Stimulated activated CD8-positive, alpha-beta memory T cell treated with anti-CD3 and anti-CD28 coated beads, Interleukin-4, amount 100 ng/mL, for 1 hour (primary cell): ENCODE data around the gene MGA.
"Not testable (repeated sequence)": the region's sequence is repeated elsewhere in the genome, so short reads cannot be mapped to it uniquely, and the experiment has no call there.

Source experiments
- DNase-seq, 2 donors: peaks; one replicate each; pipeline ENCODE4 v3.0.0-alpha.2; 2020; ENCODE audit warnings: low read depth in 2 of 2, low spot score in 1 of 2

MGA gene

GRCh38 chr15:41714291-41714690 lies 54.1 kb downstream of the MGA start:
- no peak for DNase-seq

GRCh38 chr15:41716864-41717263 lies 56.7 kb downstream of the MGA start:
- DNase-seq = no peak

DNA sequence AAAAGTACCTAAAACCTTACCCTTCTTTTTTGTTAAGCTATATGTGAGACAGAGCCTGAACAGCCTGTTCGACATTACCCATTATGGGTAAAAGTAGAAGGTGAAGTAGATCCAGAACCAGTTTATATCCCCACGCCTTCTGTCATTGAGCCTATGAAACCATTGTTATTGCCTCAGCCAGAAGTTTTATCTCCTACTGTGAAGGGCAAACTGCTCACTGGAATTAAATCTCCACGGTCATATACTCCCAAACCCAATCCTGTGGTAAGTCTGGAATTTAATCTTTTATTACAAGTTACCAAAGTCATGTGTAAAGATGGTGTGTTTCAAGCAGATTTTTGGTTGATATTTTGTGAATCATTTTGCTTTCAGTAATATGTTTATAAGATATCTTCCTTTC lies 66.9 kb downstream of the MGA start:
- no peak for DNase-seq

GRCh38 chr15:41728061-41728460 lies 67.9 kb downstream of the MGA start:
- not testable (repeated sequence) for DNase-seq

DNA sequence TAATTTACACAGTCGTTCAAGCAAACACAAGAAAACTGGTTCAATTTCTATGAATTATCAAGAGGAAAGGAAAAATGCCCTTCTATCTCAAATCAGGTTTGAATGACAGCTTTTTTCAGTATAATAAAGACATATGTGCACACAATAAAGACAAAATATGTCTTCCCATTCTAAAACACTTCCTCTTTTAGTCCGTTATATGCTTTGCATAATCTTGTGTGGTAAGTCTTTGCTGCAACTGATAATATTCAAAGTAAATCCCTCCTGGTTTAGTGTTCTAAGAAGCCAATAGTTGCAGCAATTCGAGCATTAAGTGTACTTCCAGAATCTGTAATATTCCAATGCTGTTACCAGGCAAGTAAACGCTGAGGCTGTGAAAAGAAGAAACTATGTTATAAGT lies 70.3 kb downstream of the MGA start:
- DNase-seq = no peak

DNA sequence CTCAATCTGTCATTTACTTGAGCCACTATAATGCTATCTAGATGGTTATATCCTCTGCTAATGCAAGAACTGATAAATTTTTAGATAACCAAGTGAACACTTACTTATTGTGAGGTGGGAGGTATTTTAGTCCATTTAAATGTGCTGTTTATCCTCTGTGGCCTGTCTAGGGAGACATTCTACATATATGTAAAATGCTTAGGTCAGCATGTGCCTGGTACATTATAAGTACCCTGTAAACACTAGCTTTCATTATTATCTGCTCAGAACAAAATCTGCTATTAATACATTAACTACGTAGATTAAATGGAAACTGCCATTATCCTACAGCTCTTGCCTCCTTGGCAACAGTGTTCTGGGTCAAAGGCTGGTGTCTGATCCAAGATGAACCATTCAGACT lies 72.3 kb downstream of the MGA start:
- no peak for DNase-seq

DNA sequence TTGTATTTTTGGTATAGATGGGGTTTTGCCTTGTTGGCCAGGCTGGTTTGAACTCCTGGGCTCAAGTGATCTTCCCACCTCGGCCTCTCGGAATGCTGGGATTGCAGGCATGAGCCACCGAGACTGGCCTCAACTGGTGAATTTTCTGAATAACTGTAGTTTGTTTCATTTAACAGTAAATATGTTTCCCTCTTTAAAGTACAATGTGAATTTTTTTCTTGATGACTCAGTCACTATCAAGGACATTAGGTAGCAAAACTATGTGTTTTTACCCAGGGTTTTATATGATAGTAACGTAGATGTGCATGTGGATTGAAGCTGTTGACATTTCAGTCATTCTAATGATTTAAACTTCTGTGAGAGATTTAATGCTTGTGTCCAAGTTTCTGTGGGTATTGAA lies 73.9 kb downstream of the MGA start:
- no peak for DNase-seq

GRCh38 chr15:41735046-41735445 lies 74.8 kb downstream of the MGA start:
- DNase-seq = no peak

DNA sequence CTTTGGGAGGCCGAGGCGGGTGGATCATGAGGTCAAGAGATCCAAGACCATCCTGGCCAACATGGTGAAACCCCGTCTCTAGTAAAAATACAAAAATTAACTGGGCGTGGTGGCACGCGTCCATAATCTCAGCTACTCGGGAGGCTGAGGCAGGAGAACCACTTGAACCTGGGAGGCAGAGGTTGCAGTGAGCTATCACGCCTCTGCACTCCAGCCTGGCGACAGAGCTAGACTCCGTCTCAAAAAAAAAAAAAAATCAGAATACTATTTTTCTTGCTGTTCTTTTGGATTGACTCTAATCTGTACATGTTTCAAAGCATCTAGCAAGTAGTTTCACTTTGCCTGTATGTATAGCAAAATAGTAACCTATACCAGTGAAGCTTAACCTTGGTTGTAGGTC lies 75.3 kb downstream of the MGA start:
- not testable (repeated sequence) for DNase-seq

GRCh38 chr15:41746802-41747201 lies 86.6 kb downstream of the MGA start:
- DNase-seq = no peak

GRCh38 chr15:41756198-41756597 lies 96.0 kb downstream of the MGA start:
- DNase-seq = no peak

DNA sequence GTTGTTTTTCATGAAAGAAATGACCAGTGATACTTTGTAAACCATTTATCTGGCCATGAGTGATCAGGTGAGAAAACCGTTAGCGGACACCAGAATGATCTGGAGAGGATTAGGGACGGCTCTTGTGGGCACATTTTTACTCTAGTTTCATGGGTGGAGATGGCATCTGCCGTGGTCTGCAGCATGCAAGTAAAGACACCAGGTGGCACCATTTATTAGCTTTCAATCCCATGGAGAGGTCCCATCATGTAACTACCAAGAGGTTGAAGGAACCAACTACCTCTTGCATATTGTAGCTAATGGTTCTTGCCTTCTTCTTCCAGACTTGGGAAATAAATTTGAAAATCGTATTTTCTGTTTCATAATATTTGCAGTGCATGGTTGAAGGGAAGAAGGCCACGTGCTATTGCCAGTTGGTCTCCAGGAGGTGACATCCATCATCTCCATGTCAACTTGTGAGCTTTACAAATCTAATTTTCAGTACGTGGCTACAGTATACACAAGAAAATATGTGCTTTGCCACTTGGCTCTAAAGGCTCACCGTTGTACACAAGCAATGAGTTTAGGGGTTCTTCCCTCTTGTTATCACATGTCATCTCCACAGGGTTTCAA lies 112.6 kb downstream of the MGA start:
- peak in 1 of 2 donors; percentile 23 for DNase-seq

DNA sequence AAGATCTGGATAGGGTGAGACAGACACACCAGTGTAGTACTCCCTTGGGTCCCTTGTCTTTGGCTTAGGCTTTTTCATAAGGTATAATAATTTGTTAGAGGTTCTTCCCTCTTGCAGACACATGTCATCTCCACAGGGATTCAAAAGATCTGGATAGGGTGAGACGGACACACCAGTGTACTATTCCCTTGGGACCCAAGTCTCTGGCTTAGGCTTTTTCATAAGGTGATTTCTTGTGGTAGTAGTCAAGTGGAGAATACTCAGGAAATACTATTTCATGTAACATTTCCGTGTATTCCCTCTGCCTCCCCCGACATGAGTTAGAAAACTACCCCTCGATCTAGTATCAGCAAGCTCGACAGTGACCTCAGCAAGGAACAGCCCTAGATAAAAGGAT lies 113.1 kb downstream of the MGA start:
- no peak for DNase-seq

DNA sequence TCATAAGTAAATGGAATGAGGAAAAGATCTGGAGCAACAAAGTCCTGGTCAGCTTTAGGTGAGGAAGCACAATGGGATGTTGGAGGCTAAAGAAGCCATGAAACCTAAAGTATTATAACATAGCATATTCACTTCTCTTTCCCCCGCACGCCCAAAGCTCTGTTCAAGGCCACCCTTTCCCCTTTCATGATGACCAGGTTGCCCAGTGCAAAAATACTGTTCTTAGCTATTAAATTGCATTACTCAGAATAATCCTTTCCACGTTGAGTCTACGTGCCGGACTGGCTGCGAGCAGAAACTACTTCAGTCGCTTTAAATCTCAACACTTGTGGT lies 113.5 kb downstream of the MGA start:
- DNase-seq = no peak

DNA sequence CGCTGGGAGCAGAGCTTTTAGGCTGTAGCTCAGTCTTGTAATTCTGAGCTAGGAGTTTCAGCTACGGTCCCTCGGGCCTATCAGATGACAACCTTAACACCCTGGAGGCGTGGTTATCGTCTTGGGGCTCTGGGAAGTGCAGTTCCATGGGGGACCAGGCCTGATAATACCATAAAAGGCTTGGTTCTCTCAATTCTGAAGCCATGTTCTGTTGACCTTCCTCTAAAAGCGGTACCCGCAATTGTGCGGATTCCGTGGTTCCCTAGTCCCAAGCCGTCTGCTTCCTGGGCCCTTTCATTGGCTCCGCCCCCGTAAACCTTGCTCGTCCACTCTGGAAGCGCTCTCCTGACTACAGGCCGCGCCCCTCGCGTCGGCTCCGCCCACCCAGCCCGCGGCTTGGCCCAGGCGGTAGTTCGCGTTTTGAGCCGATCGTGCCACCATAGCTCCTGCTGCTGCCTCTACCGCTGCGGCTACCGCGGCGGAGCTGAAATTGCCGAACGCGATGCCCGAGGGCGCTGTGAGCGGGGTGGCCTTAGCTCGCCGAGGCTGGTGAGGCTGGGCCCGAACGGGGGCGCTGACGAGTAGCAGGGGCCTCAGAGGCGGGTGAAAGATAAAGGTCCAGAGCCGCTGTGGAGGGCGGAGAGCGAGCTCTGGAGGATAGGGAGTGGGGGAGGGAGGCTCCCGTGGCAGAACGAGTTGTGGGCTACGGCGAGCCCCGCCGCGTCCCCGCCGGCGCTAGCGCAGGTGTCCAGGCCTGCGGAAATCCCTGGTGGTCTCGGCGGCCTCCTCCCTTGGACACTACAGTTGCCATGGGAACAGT lies 114.1 kb downstream of the MGA start, which contains the start of gene MAPKBP1:
Gene MAPKBP1 (plus strand): TSS at position 423 of the 820 bp plus-strand sequence. CDS start 792 bp downstream, outside the sequence.
- DNase-seq = peak; percentile 86 to 92

DNA sequence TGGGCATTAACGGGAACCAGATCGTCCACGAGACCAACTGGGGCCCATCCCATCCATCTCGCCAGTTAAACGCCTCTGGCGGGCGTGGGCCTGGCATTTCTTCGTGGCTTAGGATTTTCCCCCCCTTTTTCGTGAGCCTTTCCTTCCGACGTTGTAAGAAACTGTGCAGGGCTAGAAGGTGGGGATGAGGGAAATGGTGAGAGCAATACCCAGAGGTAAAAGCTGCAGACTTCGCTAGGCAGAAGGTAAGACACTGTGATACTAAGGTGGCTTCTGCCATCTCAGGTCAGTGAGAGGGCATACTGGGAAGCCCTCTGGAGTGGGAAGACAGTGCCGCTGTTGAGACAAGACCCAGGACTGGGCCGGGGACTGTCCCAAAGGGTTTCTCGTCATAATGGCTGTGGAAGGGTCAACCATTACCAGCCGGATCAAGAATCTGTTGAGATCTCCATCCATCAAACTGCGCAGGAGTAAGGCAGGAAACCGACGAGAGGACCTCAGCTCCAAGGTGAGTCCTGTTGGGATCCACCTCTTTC lies 114.7 kb downstream of the MGA start:
- DNase-seq = no peak

GRCh38 chr15:41775651-41776050 lies 115.4 kb downstream of the MGA start:
- no peak for DNase-seq

DNA sequence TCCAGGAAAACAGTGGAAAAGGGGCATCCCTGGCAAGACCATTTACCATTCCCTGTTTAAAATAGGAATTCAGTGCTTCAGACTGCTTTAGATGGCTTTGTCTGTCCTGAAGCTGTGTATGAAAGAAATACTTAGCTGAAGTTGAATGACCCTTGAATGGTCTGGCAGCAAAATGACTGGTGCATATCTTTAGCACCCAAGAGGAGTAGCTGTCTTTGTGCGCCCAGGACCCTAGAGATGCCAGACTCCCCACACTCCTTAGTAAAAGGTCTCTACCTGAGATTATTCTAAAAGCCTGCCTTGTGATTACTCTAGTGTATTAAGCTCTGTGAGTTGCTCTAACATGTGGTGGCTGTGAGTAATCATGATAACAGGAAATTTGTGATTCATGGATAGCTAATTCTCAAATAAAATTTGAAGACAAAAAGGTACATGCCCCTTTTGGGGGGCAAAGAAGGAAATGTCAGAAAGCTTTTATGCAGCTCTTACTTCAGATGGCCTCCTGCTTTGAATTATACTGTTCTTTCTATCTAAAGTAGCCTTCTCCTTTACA lies 117.3 kb downstream of the MGA start:
- DNase-seq = no peak

- no peak for DNase-seq
Measured at GRCh38 chr15:41778521-41778920, 118.3 kb downstream of the MGA start.

DNA sequence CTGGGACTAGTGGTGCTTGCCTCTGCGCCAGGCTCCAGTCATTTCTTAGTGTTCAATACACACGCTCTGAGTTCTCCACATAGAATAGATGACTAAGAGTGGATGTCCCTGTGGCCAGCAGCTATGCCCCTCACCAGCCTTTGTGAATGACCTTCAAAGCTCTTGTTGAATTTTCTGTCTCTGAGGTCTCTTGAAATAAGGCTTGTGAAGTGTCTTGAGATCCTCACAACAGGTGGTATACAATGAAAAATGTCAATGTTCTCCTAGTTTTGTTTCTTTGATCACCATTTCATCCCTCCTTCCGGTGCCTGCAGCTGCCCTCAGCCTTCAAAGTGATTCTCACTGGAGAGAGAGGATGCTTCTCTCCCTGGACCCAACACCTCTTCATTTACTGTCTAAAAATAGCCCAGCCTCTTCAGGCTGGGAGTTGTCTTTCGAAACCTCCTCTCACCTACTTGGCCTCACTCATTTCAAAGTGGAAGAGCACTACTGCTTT lies 119.5 kb downstream of the MGA start:
- DNase-seq = no peak

- no peak for DNase-seq
Measured at GRCh38 chr15:41780266-41780665, 120.1 kb downstream of the MGA start.

DNA sequence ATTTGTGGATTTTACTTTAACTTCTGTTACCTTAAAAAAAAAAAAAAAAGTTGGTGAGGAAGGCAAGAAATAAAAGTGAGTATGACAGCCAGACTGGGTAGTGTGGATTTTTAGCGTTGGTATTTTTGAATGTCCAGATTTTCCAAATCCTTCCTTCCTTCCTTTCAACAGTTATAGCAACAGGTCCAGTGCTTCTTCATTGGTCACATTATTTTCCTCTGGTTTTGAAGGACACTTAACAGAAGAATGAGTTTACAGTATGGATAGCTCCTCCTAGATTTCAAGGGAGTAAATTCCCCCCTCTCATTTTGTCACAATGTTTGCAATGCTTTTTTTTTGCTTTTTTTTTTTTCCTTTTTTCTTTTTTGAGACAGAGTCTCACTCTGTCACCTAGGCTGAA lies 120.5 kb downstream of the MGA start:
- DNase-seq = no peak
